ENCODE data around the gene MNDA. TPM values are rescaled to one million over a fixed set of nuclear protein-coding genes. Genes with fewer than 3 reads are reported as not detected.

The MNDA gene
- not detected for total RNA-seq (2021; fragmentation: NEBNext Ultra II Directional; extraction: Animal tissue kit (Norgen Biotek cat#: 25700))
- long read RNA-seq, result 0 reads

DNA sequence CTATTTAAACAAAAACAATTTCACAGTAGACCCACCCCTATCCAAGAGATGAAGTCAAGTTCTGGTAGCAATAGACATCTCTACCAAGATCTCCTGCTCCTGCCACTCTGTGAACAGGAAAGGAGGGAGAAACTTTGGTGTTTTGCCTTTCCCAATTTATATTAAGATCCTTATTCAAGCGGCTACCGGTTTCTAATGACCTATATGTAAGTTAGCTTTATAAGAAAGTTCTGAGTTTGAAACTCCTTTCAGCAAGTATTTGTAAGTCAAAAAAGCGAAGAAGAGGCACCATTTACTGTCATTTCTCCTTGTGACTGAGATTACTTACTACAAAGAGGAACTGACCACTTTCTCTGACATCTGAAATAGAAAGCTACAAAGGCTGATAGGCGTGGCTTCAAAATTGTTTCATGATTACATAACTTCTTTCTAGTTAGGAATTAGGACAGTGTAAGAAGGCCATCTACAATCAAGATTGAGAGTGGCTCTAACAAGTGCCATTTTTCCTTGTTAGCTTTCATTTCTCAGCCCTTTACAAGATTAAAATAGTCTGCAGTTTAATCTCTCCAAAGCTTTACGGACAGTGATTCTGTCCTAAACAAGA is at the start of gene MNDA:
TSS of gene MNDA (plus strand) at position 448 of the 604 bp plus-strand sequence. CDS start 10,803 bp downstream, outside the sequence.
- no peaks in the 10 kb centered on the region for H3K27me3 Mint-ChIP-seq (ENCODE audit: insufficient read depth)
- H3K27ac Mint-ChIP-seq, result no peak within 1 kb of the TSS
- TF ChIP-seq, protein P1, sequence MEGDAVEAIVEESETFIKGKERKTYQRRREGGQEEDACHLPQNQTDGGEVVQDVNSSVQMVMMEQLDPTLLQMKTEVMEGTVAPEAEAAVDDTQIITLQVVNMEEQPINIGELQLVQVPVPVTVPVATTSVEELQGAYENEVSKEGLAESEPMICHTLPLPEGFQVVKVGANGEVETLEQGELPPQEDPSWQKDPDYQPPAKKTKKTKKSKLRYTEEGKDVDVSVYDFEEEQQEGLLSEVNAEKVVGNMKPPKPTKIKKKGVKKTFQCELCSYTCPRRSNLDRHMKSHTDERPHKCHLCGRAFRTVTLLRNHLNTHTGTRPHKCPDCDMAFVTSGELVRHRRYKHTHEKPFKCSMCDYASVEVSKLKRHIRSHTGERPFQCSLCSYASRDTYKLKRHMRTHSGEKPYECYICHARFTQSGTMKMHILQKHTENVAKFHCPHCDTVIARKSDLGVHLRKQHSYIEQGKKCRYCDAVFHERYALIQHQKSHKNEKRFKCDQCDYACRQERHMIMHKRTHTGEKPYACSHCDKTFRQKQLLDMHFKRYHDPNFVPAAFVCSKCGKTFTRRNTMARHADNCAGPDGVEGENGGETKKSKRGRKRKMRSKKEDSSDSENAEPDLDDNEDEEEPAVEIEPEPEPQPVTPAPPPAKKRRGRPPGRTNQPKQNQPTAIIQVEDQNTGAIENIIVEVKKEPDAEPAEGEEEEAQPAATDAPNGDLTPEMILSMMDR (IDR thresholded peaks at IDR 0.05), result no peak
- H3K9me3 Mint-ChIP-seq, result peaks cover 29% of the 10 kb centered on the region
- H3K4me3 Mint-ChIP-seq, result no peak within 1 kb of the TSS
- no peaks in the 10 kb centered on the region for H3K4me1 Mint-ChIP-seq (ENCODE audit: low read depth)
- no peaks in the 10 kb centered on the region; the same call in 1 of the 2 replicates for H3K36me3 Mint-ChIP-seq (ENCODE audit: low read depth)
- no peak for DNase-seq

DNA sequence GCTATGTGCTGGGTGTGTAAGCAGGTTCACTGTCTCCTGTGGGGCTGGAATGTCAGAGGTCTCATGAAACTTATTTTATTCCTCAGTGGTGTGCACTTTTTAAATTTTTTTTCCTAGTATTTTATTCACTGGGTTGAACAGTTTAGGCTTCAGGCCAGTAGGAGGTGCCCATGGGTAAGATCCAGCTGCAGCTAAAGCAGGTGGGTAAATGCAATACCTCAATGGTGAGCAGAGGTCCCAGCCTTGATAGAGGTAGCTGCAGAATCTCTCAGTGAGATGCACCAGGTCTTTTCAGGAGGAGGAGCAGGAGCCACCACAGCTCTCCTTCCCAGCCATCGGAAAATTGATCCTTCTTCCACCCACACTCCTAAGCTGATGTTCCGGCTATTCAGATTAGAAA is 37.5 kb upstream of the MNDA start:
- TF ChIP-seq, protein P1 (IDR thresholded peaks at IDR 0.05), result no peak
- no peaks in the 10 kb centered on the region for H3K4me1 Mint-ChIP-seq (ENCODE audit: low read depth)

DNA sequence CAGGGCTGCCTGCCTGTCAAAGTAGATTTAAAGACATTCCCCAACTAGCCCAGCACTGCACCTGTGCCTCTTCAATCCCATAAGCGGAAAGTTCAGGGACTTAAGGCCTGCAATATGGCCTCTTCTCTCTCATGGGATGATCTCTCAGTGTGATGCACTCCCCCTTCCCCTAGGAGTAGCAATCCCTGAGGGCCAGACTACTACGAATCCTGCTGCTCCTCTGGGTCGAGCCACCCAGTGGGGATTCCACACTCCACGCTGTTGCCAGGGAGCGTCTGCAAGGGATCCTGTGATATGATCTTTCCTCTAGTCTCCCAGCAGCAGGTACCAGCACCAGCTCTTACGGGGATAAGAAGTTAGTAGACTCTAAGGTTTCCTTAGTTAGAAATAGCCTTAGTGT is 36.9 kb upstream of the MNDA start:
- no peaks in the 10 kb centered on the region for H3K4me1 Mint-ChIP-seq (ENCODE audit: low read depth)
- H3K36me3 Mint-ChIP-seq (ENCODE audit: low read depth), result no peaks in the 10 kb centered on the region
- no peaks in the 10 kb centered on the region for H3K27me3 Mint-ChIP-seq (ENCODE audit: insufficient read depth)
- H3K27ac Mint-ChIP-seq, result no peak overlapping the region
- TF ChIP-seq, protein P1 (IDR thresholded peaks at IDR 0.05), result no peak
- no peak for DNase-seq
- H3K4me3 Mint-ChIP-seq, result no peak overlapping the region
- H3K9me3 Mint-ChIP-seq, result peaks cover 23% of the 10 kb centered on the region

More for the DNA sequence above, 37.5 kb upstream of the MNDA start:
- no peak overlapping the region for H3K27ac Mint-ChIP-seq
- no peaks in the 10 kb centered on the region for H3K27me3 Mint-ChIP-seq (ENCODE audit: insufficient read depth)
- peaks cover 23% of the 10 kb centered on the region for H3K9me3 Mint-ChIP-seq
- H3K36me3 Mint-ChIP-seq (ENCODE audit: low read depth), result no peaks in the 10 kb centered on the region
- H3K4me3 Mint-ChIP-seq, result no peak overlapping the region
- DNase-seq, result no peak

DNA sequence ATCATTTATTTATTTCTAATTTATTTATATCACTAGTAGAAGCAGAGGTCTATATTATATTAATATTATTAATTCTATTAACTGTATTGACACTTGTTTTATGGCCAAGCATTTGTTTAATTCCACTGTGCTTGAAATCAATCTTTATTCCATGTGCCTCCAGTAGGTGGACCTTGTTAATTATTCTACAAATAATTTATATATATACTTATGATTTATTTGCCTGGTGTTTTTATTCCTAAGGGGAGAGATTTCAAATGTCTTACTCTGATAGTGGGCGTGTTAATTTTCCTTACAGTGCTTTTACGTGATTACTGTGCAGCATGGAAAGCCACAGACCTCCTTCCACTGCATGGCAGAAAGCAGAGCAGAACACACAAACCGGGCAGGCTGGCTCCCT is 32.6 kb upstream of the MNDA start:
- Mint-ChIP-seq H3K36me3 (ENCODE audit: low read depth) (no peaks in the 10 kb centered on the region), H3K4me1 (ENCODE audit: low read depth) (no peaks in the 10 kb centered on the region), H3K27me3 (ENCODE audit: insufficient read depth) (no peaks in the 10 kb centered on the region), H3K27ac (no peak overlapping the region), H3K9me3 (peaks cover 17% of the 10 kb centered on the region), H3K4me3 (no peak overlapping the region)
- TF ChIP-seq, protein P1 (IDR thresholded peaks at IDR 0.05), result peak; percentile 37
- DNase-seq, result no peak

DNA sequence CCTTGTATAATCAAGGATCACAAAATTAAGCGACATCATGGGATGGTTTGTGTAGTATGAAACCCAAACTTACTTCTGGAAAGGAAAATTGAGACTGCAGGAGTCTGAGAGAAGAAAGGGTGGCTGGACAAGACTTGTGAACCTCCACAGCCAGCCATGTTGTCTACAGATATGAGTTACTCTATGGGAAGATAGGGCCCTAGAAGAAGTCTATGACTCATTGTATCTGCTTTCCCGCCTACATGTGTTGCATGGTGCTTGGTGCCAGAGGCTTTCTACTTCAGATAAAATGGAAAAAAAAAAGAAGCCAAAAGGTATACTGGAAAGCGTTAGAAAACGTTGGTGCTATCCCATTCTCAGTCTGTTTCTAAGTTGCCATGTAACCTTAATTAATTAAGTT is 31.5 kb upstream of the MNDA start:
- DNase-seq, result no peak
- no peak overlapping the region for H3K4me3 Mint-ChIP-seq
- H3K4me1 Mint-ChIP-seq (ENCODE audit: low read depth), result no peaks in the 10 kb centered on the region
- H3K27ac Mint-ChIP-seq, result no peak overlapping the region
- H3K36me3 Mint-ChIP-seq (ENCODE audit: low read depth), result no peaks in the 10 kb centered on the region
- H3K9me3 Mint-ChIP-seq, result peaks cover 12% of the 10 kb centered on the region
- TF ChIP-seq, protein P1 (IDR thresholded peaks at IDR 0.05), result no peak
- H3K27me3 Mint-ChIP-seq (ENCODE audit: insufficient read depth), result no peaks in the 10 kb centered on the region
